HG03354 (cell line): Measurements from ENCODE around the gene PLEKHN1.

Experiments used
- ATAC-seq: cut with Tn5 transposase; IDR thresholded peaks from one replicate; pipeline ENCODE4 v1.9.1; 2021; ENCODE audit warnings: mild to moderate bottlenecking; ENCODE audit not compliant: unreplicated experiment, poor library complexity, severe bottlenecking

Gene PLEKHN1

GRCh38 chr1:1019122-1019999, 53.1 kb downstream of the PLEKHN1 start:
- ATAC-seq, result peak; percentile 63

DNA sequence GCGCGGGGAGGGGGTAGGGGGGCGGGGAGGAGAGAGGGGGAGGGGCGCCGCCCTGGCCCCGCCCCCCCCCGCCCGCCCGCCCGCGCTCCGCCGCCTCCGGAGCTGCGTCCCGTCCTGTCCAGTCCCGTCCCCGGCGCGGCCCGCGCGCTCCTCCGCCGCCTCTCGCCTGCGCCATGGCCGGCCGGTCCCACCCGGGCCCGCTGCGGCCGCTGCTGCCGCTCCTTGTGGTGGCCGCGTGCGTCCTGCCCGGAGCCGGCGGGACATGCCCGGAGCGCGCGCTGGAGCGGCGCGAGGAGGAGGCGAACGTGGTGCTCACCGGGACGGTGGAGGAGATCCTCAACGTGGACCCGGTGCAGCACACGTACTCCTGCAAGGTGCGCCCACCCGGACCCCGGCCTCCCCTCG, 53.7 kb downstream of the PLEKHN1 start, which contains the start of gene AGRN:
Gene AGRN (plus strand): TSS at position 121 of the 405 bp plus-strand sequence. CDS start 53 bp downstream, at position 174.
- ATAC-seq, result peak; percentile 28

GRCh38 chr1:1020415-1021009, 54.2 kb downstream of the PLEKHN1 start:
- ATAC-seq, result peak; percentile 20

- ATAC-seq, result no peak
Measured at GRCh38 chr1:1021010-1021919, 55.0 kb downstream of the PLEKHN1 start.

GRCh38 chr1:1021920-1022259, 55.6 kb downstream of the PLEKHN1 start:
- no peak for ATAC-seq

- ATAC-seq, result no peak
Measured at GRCh38 chr1:1022302-1023009, 56.2 kb downstream of the PLEKHN1 start.

GRCh38 chr1:1023700-1024099, 57.4 kb downstream of the PLEKHN1 start:
- no peak for ATAC-seq

DNA sequence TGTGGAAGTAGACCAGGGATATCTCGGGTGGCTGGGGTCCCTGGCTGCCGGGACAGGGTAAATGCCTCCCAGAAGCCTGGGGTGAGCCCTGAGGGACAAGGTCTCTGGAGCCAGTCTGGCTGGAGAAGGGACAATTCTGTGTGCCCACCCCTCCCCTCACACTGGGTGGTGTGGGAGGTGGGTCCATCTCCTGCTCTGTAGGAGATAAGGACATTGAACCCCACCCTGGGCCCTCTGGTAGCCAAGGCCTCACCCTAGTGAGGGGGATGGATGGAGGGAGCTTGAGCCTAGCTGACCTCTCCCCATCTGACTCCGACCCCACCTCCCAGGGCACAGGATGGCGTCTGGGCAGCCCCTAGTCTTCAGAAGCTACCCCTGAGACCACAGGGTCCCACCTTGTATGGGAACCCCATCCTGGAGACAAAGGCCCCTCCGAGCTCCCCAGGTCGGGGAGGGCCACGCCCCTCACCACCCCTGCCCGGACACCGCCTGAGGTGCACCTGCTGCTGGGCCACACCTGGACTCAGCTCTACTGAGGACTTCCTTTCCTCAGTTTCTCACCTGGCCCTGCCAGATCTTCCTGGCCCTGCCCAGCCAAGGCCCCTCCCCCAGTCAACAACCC, 58.0 kb downstream of the PLEKHN1 start:
- no peak for ATAC-seq

DNA sequence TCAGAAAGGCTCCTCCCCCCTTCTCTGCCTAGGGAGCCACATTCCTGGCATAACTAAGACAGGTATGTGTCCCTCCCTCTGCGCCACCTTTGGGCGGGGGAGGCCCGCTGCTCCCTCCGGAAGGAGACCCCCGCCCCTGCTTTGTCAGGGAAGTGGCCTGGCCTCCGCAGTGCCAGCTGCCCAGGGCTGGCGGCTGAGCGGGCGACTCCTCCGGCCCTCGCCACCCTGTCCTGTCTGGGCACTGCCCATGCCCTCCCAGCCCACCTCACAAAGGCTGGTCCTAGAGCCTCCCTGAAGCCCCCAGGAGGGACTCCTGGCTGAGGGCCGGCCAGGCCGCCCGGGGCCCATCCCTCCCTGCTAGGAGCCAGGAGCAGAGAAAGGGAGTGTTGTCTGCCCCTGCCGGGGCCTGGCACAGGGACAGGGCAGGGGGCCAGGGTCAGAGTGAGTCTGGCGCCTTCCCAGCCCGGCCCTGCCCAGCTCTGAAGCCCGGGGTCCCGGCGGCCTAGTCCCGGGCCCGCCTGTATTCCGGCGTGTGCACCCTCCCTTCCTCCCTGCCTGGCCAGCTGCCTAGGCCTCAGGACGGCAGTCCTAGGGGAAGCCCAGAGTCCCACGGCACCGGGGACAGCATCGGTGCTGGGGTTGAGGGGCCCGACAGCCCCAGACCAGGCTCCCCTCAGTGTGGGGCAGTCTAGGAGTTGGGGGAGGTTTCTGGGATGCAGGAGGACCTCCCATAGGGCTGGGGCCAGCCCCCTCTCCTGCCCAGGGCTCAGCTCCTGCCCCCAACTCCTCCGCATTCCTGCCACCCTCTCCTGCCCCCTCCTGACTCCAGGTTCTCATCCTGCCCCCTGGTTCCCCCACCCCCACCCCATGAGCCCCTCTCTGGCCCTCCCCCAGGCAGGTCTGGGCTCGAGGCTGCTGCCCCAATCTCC, 58.8 kb downstream of the PLEKHN1 start:
- no peak for ATAC-seq
